ENCODE measurements around the gene LEMD3.

DNA sequence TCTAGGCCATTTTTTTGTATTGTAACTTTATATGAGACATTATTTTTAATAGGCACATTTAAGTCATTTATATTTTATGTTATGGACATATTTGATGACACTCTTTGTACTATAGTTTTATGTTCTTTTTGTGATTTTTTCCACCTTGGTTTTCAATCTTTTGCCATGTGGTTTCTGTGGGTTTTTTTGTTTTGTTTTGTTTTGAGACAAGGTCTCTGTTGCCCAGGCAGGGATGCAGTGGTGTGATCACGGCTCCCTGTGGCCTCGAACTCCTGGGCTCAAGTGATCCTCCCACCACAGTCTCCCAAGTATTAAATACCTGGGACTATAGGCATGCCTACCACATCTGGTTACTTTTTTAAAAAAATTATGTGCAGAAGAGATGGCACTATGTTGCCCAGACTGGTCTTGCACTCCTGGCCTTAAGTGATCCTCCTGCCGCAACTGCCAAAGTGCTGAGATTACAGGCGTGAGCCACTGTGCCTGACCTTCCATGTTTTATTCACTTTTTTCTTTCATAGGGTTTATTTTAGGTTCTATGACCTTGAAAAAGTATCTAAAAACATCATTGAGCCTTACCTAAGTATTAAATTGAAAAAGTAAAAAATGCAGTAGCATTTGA, 125.4 kb downstream of the LEMD3 start:
- TF ChIP-seq, protein P1, sequence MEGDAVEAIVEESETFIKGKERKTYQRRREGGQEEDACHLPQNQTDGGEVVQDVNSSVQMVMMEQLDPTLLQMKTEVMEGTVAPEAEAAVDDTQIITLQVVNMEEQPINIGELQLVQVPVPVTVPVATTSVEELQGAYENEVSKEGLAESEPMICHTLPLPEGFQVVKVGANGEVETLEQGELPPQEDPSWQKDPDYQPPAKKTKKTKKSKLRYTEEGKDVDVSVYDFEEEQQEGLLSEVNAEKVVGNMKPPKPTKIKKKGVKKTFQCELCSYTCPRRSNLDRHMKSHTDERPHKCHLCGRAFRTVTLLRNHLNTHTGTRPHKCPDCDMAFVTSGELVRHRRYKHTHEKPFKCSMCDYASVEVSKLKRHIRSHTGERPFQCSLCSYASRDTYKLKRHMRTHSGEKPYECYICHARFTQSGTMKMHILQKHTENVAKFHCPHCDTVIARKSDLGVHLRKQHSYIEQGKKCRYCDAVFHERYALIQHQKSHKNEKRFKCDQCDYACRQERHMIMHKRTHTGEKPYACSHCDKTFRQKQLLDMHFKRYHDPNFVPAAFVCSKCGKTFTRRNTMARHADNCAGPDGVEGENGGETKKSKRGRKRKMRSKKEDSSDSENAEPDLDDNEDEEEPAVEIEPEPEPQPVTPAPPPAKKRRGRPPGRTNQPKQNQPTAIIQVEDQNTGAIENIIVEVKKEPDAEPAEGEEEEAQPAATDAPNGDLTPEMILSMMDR (IDR thresholded peaks at IDR 0.05; ENCODE audit: low read depth, low read length, poor library complexity, severe bottlenecking), result no peak
- no peak for TF ChIP-seq EZH2phosphoT487 (IDR thresholded peaks at IDR 0.05; ENCODE audit: borderline replicate concordance, low read length)

Data from DOHH2 (cell line).